WI38 (cell line): Measurements from ENCODE around the gene DLX3.

Source experiments
- H3K4me3 ChIP-seq: 2 replicates; pipeline ENCODE4 v1.5.1; 2011; ENCODE audit warnings: low read depth, mild to moderate bottlenecking, control low read depth, low read length
- CTCF ChIP-seq: IDR thresholded peaks from 2 replicates; pipeline ENCODE4 v1.5.1; 2012; ENCODE audit warnings: low read depth, mild to moderate bottlenecking, control low read depth, low read length

The DLX3 gene

GRCh38 chr17:50022463-50023130, 27.6 kb upstream of the DLX3 start:
- no peak overlapping the region for H3K4me3 ChIP-seq
- no peak for TF ChIP-seq CTCF

GRCh38 chr17:50021681-50022370, 26.8 kb upstream of the DLX3 start:
- no peak overlapping the region for H3K4me3 ChIP-seq
- TF ChIP-seq CTCF, result no peak

GRCh38 chr17:50020841-50021599, 26.0 kb upstream of the DLX3 start:
- H3K4me3 ChIP-seq, result no peak overlapping the region
- no peak for TF ChIP-seq CTCF

- no peak overlapping the region for H3K4me3 ChIP-seq
- TF ChIP-seq CTCF, result no peak
Observed at GRCh38 chr17:50018909-50019308, 23.9 kb upstream of the DLX3 start.

GRCh38 chr17:50015146-50015545, 20.1 kb upstream of the DLX3 start:
- no peak overlapping the region for H3K4me3 ChIP-seq
- TF ChIP-seq CTCF, result no peak

- no peak overlapping the region for H3K4me3 ChIP-seq
- TF ChIP-seq CTCF, result no peak
Observed at GRCh38 chr17:50014471-50015088, 19.6 kb upstream of the DLX3 start.
